MM.1S (cell line): ENCODE data around the gene PCBP4.

Experiments
- CTCF ChIP-seq: fragments of 300-600 bp; sonication (generic); IDR thresholded peaks from 2 replicates; pipeline ENCODE4 v1.5.1; 2016; ENCODE audit warnings: antibody characterized with exemption, low read length, mixed read lengths
- EZH2phosphoT487 ChIP-seq: fragments of 300-600 bp; sonication (generic); IDR thresholded peaks from 2 replicates; pipeline ENCODE4 v1.6.1; 2018; ENCODE audit warnings: antibody characterized with exemption, low read length

- no peak for TF ChIP-seq CTCF
- no peak for TF ChIP-seq EZH2phosphoT487
Observed at GRCh38 chr3:51986010-51986947, 19.0 kb upstream of the PCBP4 start.
